Mucosa of stomach (tissue), 1 donor: ENCODE results near the gene MED29.
A peak's percentile ranks its signal among the peaks of the same experiment; 100 is the strongest.

Source experiments
- H3K27me3 ChIP-seq: one replicate; pipeline ENCODE4 v1.7.0; 2013; ENCODE audit warnings: mild to moderate bottlenecking, low read length; ENCODE audit not compliant: control insufficient read depth, insufficient read depth
- H3K36me3 ChIP-seq: one replicate; pipeline ENCODE4 v1.7.0; 2013; ENCODE audit warnings: low read length; ENCODE audit not compliant: control insufficient read depth, insufficient read depth
- H3K4me1 ChIP-seq: one replicate; pipeline ENCODE4 v1.7.0; 2013; ENCODE audit warnings: mild to moderate bottlenecking, low read length; ENCODE audit not compliant: control insufficient read depth, insufficient read depth
- H3K4me3 ChIP-seq: one replicate; pipeline ENCODE4 v1.7.0; 2013; ENCODE audit warnings: low read length
- H3K9ac ChIP-seq: one replicate; pipeline ENCODE4 v1.7.0; 2013; ENCODE audit warnings: mild to moderate bottlenecking, low read length, moderate library complexity
- H3K9me3 ChIP-seq: one replicate; pipeline ENCODE4 v1.7.0; 2013; ENCODE audit warnings: mild to moderate bottlenecking, low read length, moderate library complexity; ENCODE audit not compliant: control insufficient read depth
- donor health status: Pancreatic carcinoma.

The MED29 gene

GRCh38 chr19:39422020-39422419 lies 30.8 kb downstream of the MED29 start:
- H3K9ac ChIP-seq = no peak overlapping the region
- H3K9me3 ChIP-seq = no peaks in the 10 kb centered on the region
- no peaks in the 10 kb centered on the region for H3K27me3 ChIP-seq
- no peaks in the 10 kb centered on the region for H3K36me3 ChIP-seq
- H3K4me3 ChIP-seq = no peak overlapping the region
- H3K4me1 ChIP-seq = no peaks in the 10 kb centered on the region

GRCh38 chr19:39423258-39424086 lies 32.3 kb downstream of the MED29 start:
- Histone ChIP-seq H3K4me1 (peaks cover 3% of the 10 kb centered on the region), H3K36me3 (no peaks in the 10 kb centered on the region)

DNA sequence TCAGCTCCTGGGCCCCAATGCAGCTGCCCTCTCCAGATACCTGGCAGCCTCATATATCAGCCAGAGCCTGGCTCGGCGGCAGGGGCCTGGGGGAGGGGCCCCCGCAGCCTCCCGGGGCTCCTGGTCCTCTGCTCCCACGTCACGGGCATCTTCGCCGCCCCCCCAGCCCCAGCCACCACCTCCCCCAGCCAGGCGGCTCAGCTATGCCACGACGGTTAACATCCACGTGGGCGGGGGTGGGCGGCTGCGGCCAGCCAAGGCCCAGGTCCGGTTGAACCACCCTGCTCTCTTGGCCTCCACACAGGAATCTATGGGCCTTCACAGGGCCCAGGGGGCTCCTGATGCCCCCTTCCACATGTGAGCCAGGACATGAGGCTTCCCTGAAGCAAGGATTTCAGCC lies 33.8 kb downstream of the MED29 start:
- Histone ChIP-seq H3K9me3 (no peaks in the 10 kb centered on the region), H3K9ac (no peak overlapping the region), H3K36me3 (no peaks in the 10 kb centered on the region)

More at GRCh38 chr19:39423258-39424086, 32.3 kb downstream of the MED29 start:
- H3K9ac ChIP-seq = no peak overlapping the region
- no peaks in the 10 kb centered on the region for H3K27me3 ChIP-seq
- H3K4me3 ChIP-seq = no peak overlapping the region
- H3K9me3 ChIP-seq = no peaks in the 10 kb centered on the region

GRCh38 chr19:39425744-39426143 lies 34.6 kb downstream of the MED29 start:
- Histone ChIP-seq H3K36me3 (no peaks in the 10 kb centered on the region), H3K4me1 (peaks cover 10% of the 10 kb centered on the region), H3K9ac (no peak overlapping the region), H3K27me3 (no peaks in the 10 kb centered on the region), H3K4me3 (no peak overlapping the region), H3K9me3 (no peaks in the 10 kb centered on the region)

More for the DNA sequence above, 33.8 kb downstream of the MED29 start:
- Histone ChIP-seq H3K4me1 (peaks cover 3% of the 10 kb centered on the region), H3K27me3 (no peaks in the 10 kb centered on the region), H3K4me3 (no peak overlapping the region)

DNA sequence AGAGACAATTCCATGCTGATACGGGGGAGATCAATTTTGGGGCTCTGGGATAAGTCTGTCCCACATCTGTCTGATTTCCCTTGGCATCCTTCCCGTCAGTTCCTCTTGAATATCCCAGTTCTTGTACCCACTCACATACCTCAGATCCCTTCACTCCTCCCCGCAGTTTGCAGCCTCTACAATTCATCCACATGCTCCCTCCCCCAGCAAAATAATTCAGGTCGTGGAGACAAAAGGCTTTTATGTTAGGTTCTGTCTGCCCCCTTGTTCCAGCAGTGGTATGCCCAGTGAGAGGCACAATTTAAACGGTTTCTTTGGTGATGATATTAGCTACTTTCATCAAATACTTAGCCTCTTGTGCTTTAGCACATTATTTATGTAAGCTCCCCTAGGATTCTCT lies 35.0 kb downstream of the MED29 start:
- Histone ChIP-seq H3K27me3 (no peaks in the 10 kb centered on the region), H3K4me1 (peaks cover 10% of the 10 kb centered on the region), H3K36me3 (no peaks in the 10 kb centered on the region), H3K9me3 (no peaks in the 10 kb centered on the region), H3K4me3 (no peak overlapping the region), H3K9ac (no peak overlapping the region)

- H3K9me3 ChIP-seq = no peaks in the 10 kb centered on the region
- no peak overlapping the region for H3K4me3 ChIP-seq
- no peaks in the 10 kb centered on the region for H3K27me3 ChIP-seq
- H3K4me1 ChIP-seq = peaks cover 10% of the 10 kb centered on the region
- no peaks in the 10 kb centered on the region for H3K36me3 ChIP-seq
- H3K9ac ChIP-seq = no peak overlapping the region
Measured at GRCh38 chr19:39427707-39428106, 36.5 kb downstream of the MED29 start.

- Histone ChIP-seq H3K4me1 (peaks cover 10% of the 10 kb centered on the region), H3K9me3 (no peaks in the 10 kb centered on the region), H3K9ac (peak overlapping the region; percentile 17), H3K36me3 (peaks cover under 1% of the 10 kb centered on the region), H3K27me3 (no peaks in the 10 kb centered on the region), H3K4me3 (no peak overlapping the region)
Measured at GRCh38 chr19:39428283-39429112, 37.3 kb downstream of the MED29 start.

GRCh38 chr19:39430675-39431593 lies 39.8 kb downstream of the MED29 start:
- peak overlapping the region; percentile 11 for H3K9ac ChIP-seq
- peaks cover 20% of the 10 kb centered on the region for H3K4me1 ChIP-seq
- H3K4me3 ChIP-seq = no peak overlapping the region

DNA sequence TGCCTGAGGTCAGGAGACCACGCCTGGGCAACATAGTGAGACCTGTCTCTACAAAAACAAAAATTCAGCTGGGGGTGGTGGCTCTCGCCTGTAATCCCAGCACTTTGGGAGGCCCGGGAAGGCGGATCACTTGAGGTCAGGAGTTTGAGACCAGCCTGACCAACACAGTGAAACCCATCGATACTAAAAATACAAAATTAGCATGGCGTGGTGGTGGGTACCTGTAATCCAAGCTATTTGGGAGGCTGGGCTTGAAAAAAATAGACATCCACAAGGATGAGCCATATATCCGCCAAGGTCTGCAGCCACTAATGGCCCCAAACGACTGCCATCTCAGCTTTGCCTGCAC lies 41.5 kb downstream of the MED29 start:
- Histone ChIP-seq H3K9ac (no peak overlapping the region), H3K36me3 (peaks cover 6% of the 10 kb centered on the region), H3K9me3 (no peaks in the 10 kb centered on the region), H3K27me3 (no peaks in the 10 kb centered on the region), H3K4me3 (no peak overlapping the region), H3K4me1 (peaks cover 27% of the 10 kb centered on the region)

More at GRCh38 chr19:39430675-39431593, 39.8 kb downstream of the MED29 start:
- H3K36me3 ChIP-seq = peaks cover 6% of the 10 kb centered on the region
- no peaks in the 10 kb centered on the region for H3K27me3 ChIP-seq
- no peaks in the 10 kb centered on the region for H3K9me3 ChIP-seq

GRCh38 chr19:39433480-39434079 lies 42.4 kb downstream of the MED29 start:
- H3K27me3 ChIP-seq = no peaks in the 10 kb centered on the region
- H3K36me3 ChIP-seq = peaks cover 6% of the 10 kb centered on the region
- no peak overlapping the region for H3K4me3 ChIP-seq
- H3K4me1 ChIP-seq = peaks cover 24% of the 10 kb centered on the region
- H3K9ac ChIP-seq = no peak overlapping the region
- H3K9me3 ChIP-seq = no peaks in the 10 kb centered on the region
